ENCODE measurements around the gene MLPH.

MLPH gene

GRCh38 chr2:237547841-237548416, 60.9 kb downstream of the MLPH start:
- DNase-seq, result no peak

- DNase-seq, result no peak
Observed at GRCh38 chr2:237549216-237549615, 62.2 kb downstream of the MLPH start.

GRCh38 chr2:237549643-237550415, 62.8 kb downstream of the MLPH start:
- DNase-seq, result no peak

- no peak for DNase-seq
Observed at GRCh38 chr2:237551071-237551574, 64.1 kb downstream of the MLPH start.

- DNase-seq, result no peak
Observed at GRCh38 chr2:237552908-237553307, 65.9 kb downstream of the MLPH start.

GRCh38 chr2:237553948-237554347, 66.9 kb downstream of the MLPH start:
- DNase-seq, result no peak

- DNase-seq, result no peak
Observed at GRCh38 chr2:237555560-237555959, 68.5 kb downstream of the MLPH start.

GRCh38 chr2:237556773-237557632, 70.0 kb downstream of the MLPH start:
- no peak for DNase-seq

GRCh38 chr2:237557633-237558015, 70.6 kb downstream of the MLPH start:
- no peak for DNase-seq

- no peak for DNase-seq
Observed at GRCh38 chr2:237558961-237559641, 72.0 kb downstream of the MLPH start.

GRCh38 chr2:237561221-237561620, 74.2 kb downstream of the MLPH start:
- no peak for DNase-seq

GRCh38 chr2:237563816-237564215, 76.8 kb downstream of the MLPH start:
- no peak for DNase-seq

GRCh38 chr2:237564526-237565131, 77.6 kb downstream of the MLPH start:
- no peak for DNase-seq

GRCh38 chr2:237565974-237566373, 78.9 kb downstream of the MLPH start:
- DNase-seq, result no peak

- no peak for DNase-seq
Observed at GRCh38 chr2:237566401-237567235, 79.6 kb downstream of the MLPH start, which contains the start of gene PRLH. Gene PRLH, plus strand, starts transcription at chr2:237566574. Its CDS starts 0 bp downstream, at chr2:237566574.

- no peak for DNase-seq
Observed at GRCh38 chr2:237567276-237568029, 80.4 kb downstream of the MLPH start.

- DNase-seq, result no peak
Observed at GRCh38 chr2:237568121-237568660, 81.1 kb downstream of the MLPH start.

GRCh38 chr2:237569041-237569440, 82.0 kb downstream of the MLPH start:
- no peak for DNase-seq

- no peak for DNase-seq
Observed at GRCh38 chr2:237569896-237570295, 82.8 kb downstream of the MLPH start.

GRCh38 chr2:237570776-237571335, 83.8 kb downstream of the MLPH start:
- no peak for DNase-seq

Data from effector CD4-positive, alpha-beta T cell (primary cell).